K562 (cell line): ENCODE results near the gene TDRD10. TPM values are rescaled to one million over a fixed set of nuclear protein-coding genes. Genes with fewer than 3 reads are reported as not detected.

ENCODE experiments used
- AFF1 ChIP-seq, 2 experiments: fragments of 450-650 bp; IDR thresholded peaks; 2 replicates each; pipeline ENCODE4 v1.6.1; 2018; ENCODE audit warnings: mild to moderate bottlenecking in 2 of 2, low read depth in 1 of 2; ENCODE audit not compliant: partially characterized antibody in 2 of 2
- CBFA2T3 ChIP-seq: fragments of 450-650 bp; IDR thresholded peaks from 2 replicates; pipeline ENCODE4 v1.6.1; 2017
- JUN ChIP-seq, 2 experiments: sonication (generic) in 1 of 2; formaldehyde crosslinking in 1 of 2; IDR thresholded peaks; 2 replicates each; pipeline versions ENCODE4 v1.6.1 to v1.8.0; 2012 to 2022; ENCODE audit warnings: borderline replicate concordance in 2 of 2, mild to moderate bottlenecking in 2 of 2, improper control_type of control experiment in 1 of 2, low read depth in 1 of 2, low read length in 1 of 2, missing genetic modification reagents in 1 of 2
- KDM1A ChIP-seq, 2 experiments: fragments of 450-650 bp; IDR thresholded peaks; 2 replicates each; pipeline ENCODE4 v1.6.1; 2016; ENCODE audit warnings: mild to moderate bottlenecking in 2 of 2
- MEIS2 ChIP-seq: fragments of 450-650 bp; IDR thresholded peaks from 2 replicates; pipeline ENCODE4 v1.6.1; 2014; ENCODE audit warnings: mild to moderate bottlenecking; ENCODE audit not compliant: partially characterized antibody
- NR2C2 ChIP-seq, 2 experiments: fragments of 200-800 bp in 1 of 2; sonication (Bioruptor generic) in 1 of 2; sonication (generic) in 1 of 2; formaldehyde crosslinking in 1 of 2; IDR thresholded peaks; 2 replicates each; pipeline versions ENCODE4 v1.6.1 to v1.8.0; 2016 to 2022; ENCODE audit warnings: mild to moderate bottlenecking in 1 of 2, missing compliant biosample characterization in 1 of 2, missing genetic modification characterization in 1 of 2, missing genetic modification reagents in 1 of 2
- PYGO2 ChIP-seq: fragments of 450-650 bp; IDR thresholded peaks from 2 replicates; pipeline ENCODE4 v1.6.1; 2016; ENCODE audit warnings: mild to moderate bottlenecking, missing genetic modification characterization, moderate library complexity, missing compliant biosample characterization
- SMAD3 ChIP-seq: fragments of 450-650 bp; formaldehyde crosslinking; conservative IDR thresholded peaks from 2 replicates; pipeline ENCODE4 v1.4.0; 2020; ENCODE audit warnings: mild to moderate bottlenecking
- SRSF1 ChIP-seq: fragments of 200-400 bp; formaldehyde crosslinking; IDR thresholded peaks from 2 replicates; pipeline ENCODE4 v1.6.1; 2017; ENCODE audit warnings: mild to moderate bottlenecking, low read depth, low read length, moderate library complexity
- SRSF9 ChIP-seq: fragments of 200-400 bp; formaldehyde crosslinking; IDR thresholded peaks from 2 replicates; pipeline ENCODE4 v1.6.1; 2017; ENCODE audit warnings: low read depth, low read length, borderline replicate concordance
- ZKSCAN3 ChIP-seq: fragments of 250-450 bp; sonication (Bioruptor Pico); IDR thresholded peaks from 2 replicates; pipeline ENCODE4 v1.4.0; 2020
- ZNF436 ChIP-seq: fragments of 250-450, 450-650 bp; sonication (Bioruptor Pico); formaldehyde crosslinking; IDR thresholded peaks from 2 replicates; pipeline ENCODE4 v1.7.0; 2020; ENCODE audit warnings: mild to moderate bottlenecking
- ZNF639 ChIP-seq, 2 experiments: fragments of 200-800 bp in 1 of 2; sonication (Bioruptor generic) in 1 of 2; sonication (generic) in 1 of 2; formaldehyde crosslinking in 1 of 2; IDR thresholded peaks in 1 of 2; conservative IDR thresholded peaks in 1 of 2; 2 replicates each; pipeline versions ENCODE4 v1.5.0 to v1.6.1; 2016 to 2020; ENCODE audit warnings: missing compliant biosample characterization in 1 of 2, missing genetic modification characterization in 1 of 2, missing genetic modification reagents in 1 of 2
- ZNF655 ChIP-seq: fragments of 250-450 bp; sonication (Bioruptor Pico); IDR thresholded peaks from 2 replicates; pipeline ENCODE4 v1.5.0; 2021
- ZNF668 ChIP-seq: fragments of 250-450 bp; sonication (Bioruptor Pico); IDR thresholded peaks from 2 replicates; pipeline ENCODE4 v1.8.0; 2022; ENCODE audit warnings: mild to moderate bottlenecking, inconsistent platforms
- ZNF79 ChIP-seq: fragments of 250-450 bp; sonication (Bioruptor Pico); IDR thresholded peaks from 2 replicates; pipeline ENCODE4 v1.4.0; 2020; ENCODE audit warnings: low read depth, mild to moderate bottlenecking, moderate library complexity
- polyA plus RNA-seq, 8 experiments: library from polyadenylated mRNA; depleted of rRNA in 4 of 8; stranded (reverse) in 5 of 8; unstranded in 3 of 8; fragments of >200 nt; fragmentation: Nextera tagmentation in 2 of 8; fragmentation: Illumina TruSeq in 1 of 8; extraction: Ambion mirVana in 2 of 8; extraction: Trizol in 1 of 8; gene quantifications; 2 replicates each; pipeline versions ENCODE4 v1.2.1 to v1.2.3, GENCODE V29; 2011 to 2014; ENCODE audit warnings: inconsistent platforms in 1 of 8, missing spikeins in 1 of 8
- total RNA-seq, 7 experiments: library from RNA; depleted of rRNA in 6 of 7; stranded (reverse); fragments of >200 nt in 6 of 7; fragmentation: Illumina TruSeq in 2 of 7; extraction: Trizol in 2 of 7; gene quantifications; 2 replicates each; pipeline versions ENCODE4 v1.2.1 to v1.2.3, GENCODE V29; 2011 to 2021; ENCODE audit warnings: low replicate concordance in 1 of 7
- TF ChIP-seq, protein P1 (sequence below): fragments of 450-650 bp; formaldehyde crosslinking; IDR thresholded peaks from 2 replicates; pipeline ENCODE4 v1.4.0; 2020; ENCODE audit warnings: mild to moderate bottlenecking, moderate library complexity
- TF ChIP-seq, protein P2 (sequence below): fragments of 450-650 bp; formaldehyde crosslinking; IDR thresholded peaks from 2 replicates; pipeline ENCODE4 v1.4.0; 2022; ENCODE audit warnings: mild to moderate bottlenecking, moderate library complexity

TDRD10 gene
- total and polyA plus RNA-seq, 9 of the 15 experiments (the other 6 are each of a cell fraction or from before 2014, with no cell fraction given): not detected

DNA sequence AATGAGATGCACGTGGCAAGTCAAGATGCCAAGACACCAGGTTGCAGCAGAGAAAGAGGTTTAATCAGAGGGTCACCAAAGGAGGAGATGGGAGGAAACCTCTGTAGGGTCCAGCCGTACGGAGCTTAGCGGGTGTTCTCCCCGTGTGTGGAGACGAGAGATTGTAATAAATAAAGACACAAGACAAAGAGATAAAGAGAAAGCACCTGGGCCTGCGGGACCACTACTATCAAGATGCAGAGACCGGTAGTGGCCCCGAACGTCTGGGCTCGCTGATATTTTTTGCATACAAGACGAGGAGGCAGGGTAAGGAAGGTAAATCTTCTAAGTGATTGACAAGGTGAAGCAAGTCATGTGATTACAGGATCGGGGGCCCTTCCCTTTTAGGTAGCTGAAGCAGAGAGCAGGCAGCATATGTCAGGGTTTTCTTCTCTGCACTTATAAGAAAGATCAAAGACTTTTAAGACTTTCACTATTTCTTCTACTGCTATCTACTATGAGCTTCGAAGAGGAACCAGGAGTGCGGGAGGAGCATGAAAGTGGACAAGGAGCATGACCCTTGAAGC lies 41.2 kb upstream of the TDRD10 start (continued):
- TF ChIP-seq CBFA2T3 (peak; percentile 89), SRSF1 (no peak), ZNF436 (CRISPR knock-in tag) (no peak), KDM1A (IDR thresholded peaks at IDR 0.05) (0 out of 4 replicates have a peak, but pooled peaks of 1 of the 2 experiments have one; percentile 18), AFF1 (IDR thresholded peaks at IDR 0.05; ENCODE audit: low read depth in 1 of 2, partially characterized antibody in 2 of 2) (no peak), MEIS2 (peak; percentile 30), NR2C2 (CRISPR knock-in tag; IDR thresholded peaks at IDR 0.05) (no peak), NR2C2 (tag; IDR thresholded peaks at IDR 0.05) (no peak), PYGO2 (no peak), JUN (IDR thresholded peaks at IDR 0.05; ENCODE audit: borderline replicate concordance, low read depth, low read length) (no peak), JUN (CRISPR knock-in tag; IDR thresholded peaks at IDR 0.05; ENCODE audit: borderline replicate concordance) (no peak), SMAD3 (CRISPR knock-in tag) (no peak), ZKSCAN3 (CRISPR knock-in tag) (no peak), ZNF79 (CRISPR knock-in tag) (no peak), ZNF639 (CRISPR knock-in tag; conservative IDR thresholded peaks at IDR 0.05 in 1 of 2, IDR thresholded peaks at IDR 0.05 in 1 of 2) (no peak), ZNF655 (no peak), ZNF668 (CRISPR knock-in tag) (no peak), SRSF9 (no peak)
- TF ChIP-seq, protein P1, sequence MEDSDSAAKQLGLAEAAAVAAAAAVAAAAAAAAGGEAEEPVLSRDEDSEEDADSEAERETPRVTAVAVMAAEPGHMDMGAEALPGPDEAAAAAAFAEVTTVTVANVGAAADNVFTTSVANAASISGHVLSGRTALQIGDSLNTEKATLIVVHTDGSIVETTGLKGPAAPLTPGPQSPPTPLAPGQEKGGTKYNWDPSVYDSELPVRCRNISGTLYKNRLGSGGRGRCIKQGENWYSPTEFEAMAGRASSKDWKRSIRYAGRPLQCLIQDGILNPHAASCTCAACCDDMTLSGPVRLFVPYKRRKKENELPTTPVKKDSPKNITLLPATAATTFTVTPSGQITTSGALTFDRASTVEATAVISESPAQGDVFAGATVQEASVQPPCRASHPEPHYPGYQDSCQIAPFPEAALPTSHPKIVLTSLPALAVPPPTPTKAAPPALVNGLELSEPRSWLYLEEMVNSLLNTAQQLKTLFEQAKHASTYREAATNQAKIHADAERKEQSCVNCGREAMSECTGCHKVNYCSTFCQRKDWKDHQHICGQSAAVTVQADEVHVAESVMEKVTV: no peak
- TF ChIP-seq, protein P2, sequence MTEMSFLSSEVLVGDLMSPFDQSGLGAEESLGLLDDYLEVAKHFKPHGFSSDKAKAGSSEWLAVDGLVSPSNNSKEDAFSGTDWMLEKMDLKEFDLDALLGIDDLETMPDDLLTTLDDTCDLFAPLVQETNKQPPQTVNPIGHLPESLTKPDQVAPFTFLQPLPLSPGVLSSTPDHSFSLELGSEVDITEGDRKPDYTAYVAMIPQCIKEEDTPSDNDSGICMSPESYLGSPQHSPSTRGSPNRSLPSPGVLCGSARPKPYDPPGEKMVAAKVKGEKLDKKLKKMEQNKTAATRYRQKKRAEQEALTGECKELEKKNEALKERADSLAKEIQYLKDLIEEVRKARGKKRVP (CRISPR knock-in tag): no peak
